ES-I3 (cell line): ENCODE results near the gene KISS1R.

Experiments
- H3K36me3 ChIP-seq: 2 replicates; pipeline ENCODE4 v1.6.1; 2013; ENCODE audit warnings: mild to moderate bottlenecking, low read length, control low read depth, moderate library complexity; ENCODE audit not compliant: insufficient read depth
- H3K4me1 ChIP-seq: 2 replicates; pipeline ENCODE4 v1.6.1; 2013; ENCODE audit warnings: mild to moderate bottlenecking, control low read depth, low read length; ENCODE audit not compliant: insufficient read depth
- H3K9ac ChIP-seq: 2 replicates; pipeline ENCODE4 v1.6.1; 2013; ENCODE audit warnings: low read depth, mild to moderate bottlenecking, low read length, moderate library complexity
- H3K9me3 ChIP-seq: 2 replicates; pipeline ENCODE4 v1.6.1; 2013; ENCODE audit warnings: mild to moderate bottlenecking, low read length, moderate library complexity; ENCODE audit not compliant: control insufficient read depth, insufficient read depth

The KISS1R gene

DNA sequence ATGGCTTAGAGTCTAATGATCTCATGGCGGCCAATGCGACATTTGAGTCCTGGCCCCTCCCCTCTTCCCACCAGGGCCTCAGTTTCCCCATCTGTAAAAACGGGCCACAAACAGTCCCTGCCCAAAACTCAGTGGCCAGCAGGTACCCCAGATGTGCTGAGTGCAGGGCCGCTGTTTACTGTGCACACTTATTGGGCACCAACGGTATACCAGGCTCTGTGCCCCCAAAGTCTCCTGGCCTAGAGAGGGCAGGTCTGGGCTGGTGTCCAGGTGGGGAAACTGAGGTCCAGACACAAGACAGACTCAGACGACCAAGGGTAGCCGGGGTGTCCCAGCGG lies 43.4 kb downstream of the KISS1R start:
- Histone ChIP-seq H3K9ac (no peak overlapping the region), H3K36me3 (peaks cover 5% of the 10 kb centered on the region), H3K4me1 (peaks cover 22% of the 10 kb centered on the region; the same call in 1 of the 2 replicates), H3K9me3 (no peaks in the 10 kb centered on the region)

DNA sequence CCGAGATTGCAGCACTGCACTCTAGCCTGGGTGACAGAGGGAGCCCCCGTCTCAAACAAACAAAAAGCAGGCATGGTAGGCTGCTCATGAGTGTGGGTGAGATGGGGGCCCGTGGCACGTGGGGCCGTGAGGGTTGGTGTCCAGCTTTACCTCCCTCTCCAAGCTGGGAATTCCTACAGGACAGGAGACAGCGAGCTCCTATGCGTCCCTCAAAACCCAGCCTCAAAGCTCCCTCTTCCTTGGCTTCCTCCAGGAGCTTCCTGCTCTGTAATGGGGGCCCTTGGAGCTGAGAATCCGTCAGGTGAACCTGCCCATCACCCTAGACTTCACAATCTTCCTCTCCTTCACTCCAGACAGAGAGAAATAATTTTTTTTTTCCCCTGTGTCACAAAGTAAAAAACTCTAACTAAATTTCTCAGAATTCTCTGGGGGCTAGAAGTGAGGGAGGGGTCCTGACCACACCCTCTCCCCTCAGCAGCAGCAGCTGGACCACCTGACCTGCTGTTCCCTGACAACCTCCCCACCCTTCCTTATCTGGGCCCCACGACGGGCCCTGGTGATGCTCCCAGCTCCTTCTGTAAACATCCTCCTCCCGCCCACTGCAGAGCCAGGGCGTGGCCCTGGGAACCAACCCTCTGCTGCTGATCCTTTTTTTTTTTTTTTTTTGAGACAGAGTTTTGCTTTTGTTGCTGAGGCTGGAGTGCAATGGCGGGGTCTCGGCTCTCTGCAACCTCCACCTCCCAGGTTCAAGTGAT lies 44.9 kb downstream of the KISS1R start:
- no peak overlapping the region for H3K9ac ChIP-seq
- H3K4me1 ChIP-seq, result peaks cover 14% of the 10 kb centered on the region; the same call in 1 of the 2 replicates
- no peaks in the 10 kb centered on the region for H3K9me3 ChIP-seq
- peaks cover 5% of the 10 kb centered on the region for H3K36me3 ChIP-seq

DNA sequence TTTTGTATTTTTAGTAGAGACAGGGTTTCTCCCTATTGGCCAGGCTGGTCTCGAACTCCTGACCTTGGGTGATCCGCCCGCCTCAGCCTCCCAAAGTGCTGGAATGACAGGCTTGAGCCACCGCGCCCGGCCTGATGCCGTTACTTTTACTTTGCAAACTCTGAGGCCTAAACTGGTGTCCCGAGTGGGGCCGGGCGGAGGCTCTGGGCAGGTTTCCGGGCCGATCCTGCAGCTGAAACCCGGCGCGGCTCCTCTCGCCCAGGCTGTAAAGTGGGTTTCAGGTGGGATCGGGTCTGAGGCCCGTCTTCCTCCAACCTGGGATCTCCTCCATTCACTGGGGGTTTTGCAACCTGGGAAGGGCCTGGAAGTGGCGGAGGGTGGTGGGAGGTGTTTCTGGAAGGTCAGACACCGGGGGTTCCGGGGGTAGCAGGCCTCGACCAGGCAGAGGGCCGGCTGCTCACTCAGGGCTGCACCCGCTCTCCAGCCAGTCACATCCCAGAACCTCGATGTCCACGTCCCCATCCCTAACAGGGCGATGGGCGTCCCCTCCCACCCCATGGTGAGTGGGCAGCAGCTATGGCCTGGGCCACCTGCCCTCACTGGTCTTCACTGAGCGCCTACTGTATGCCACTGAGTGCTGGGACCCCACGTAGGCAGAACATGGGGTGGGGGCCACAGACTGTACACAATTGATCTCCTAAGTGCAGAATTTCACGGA lies 45.7 kb downstream of the KISS1R start:
- Histone ChIP-seq H3K36me3 (peaks cover 10% of the 10 kb centered on the region), H3K9me3 (no peaks in the 10 kb centered on the region), H3K9ac (no peak overlapping the region), H3K4me1 (peaks cover 11% of the 10 kb centered on the region; the same call in 1 of the 2 replicates)

DNA sequence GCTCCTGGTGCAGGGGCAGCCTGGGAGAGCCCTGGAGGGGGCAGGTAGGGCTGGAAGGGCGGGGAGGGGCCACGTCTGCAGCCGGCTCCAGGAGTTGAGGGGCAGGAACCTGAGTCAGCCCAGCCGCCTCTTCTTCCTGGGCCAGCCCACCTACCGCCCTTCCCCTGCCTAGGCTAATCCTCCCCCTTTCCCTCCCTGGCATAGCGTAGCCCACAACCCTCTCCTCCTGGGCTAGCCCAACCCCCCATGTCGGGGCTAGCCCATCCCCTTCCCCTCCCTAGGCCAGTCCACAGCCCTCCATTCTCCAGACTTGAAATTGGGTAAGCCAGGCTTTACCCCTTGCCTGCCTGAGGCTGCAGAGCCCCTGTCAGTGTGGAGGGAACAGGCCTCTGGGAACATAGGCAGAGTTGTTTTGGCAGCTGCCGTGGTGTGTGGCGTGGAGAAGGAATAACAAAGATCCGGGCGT lies 46.4 kb downstream of the KISS1R start:
- peaks cover 3% of the 10 kb centered on the region; the same call in 1 of the 2 replicates for H3K9me3 ChIP-seq
- H3K4me1 ChIP-seq, result peaks cover 11% of the 10 kb centered on the region; the same call in 1 of the 2 replicates
- no peak overlapping the region for H3K9ac ChIP-seq
- peaks cover 13% of the 10 kb centered on the region for H3K36me3 ChIP-seq

DNA sequence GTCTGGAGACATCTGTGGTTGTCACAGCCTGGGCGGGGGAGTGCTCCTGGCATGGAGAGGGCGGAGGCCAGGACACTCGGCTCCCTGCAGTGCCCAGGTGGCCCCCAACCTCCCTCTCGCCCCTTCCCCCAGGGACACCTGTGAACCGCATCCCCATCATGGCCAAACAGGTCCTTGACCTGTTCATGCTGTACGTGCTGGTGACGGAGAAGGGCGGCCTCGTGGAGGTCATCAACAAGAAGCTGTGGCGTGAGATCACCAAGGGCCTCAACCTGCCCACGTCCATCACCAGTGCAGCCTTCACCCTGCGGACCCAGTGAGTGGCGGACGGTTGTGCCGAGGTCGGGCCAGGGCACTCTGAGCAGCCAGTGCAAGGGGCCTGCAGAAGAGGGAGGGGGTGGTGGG lies 47.0 kb downstream of the KISS1R start:
- Histone ChIP-seq H3K9ac (no peak overlapping the region), H3K4me1 (peaks cover 11% of the 10 kb centered on the region; the same call in 1 of the 2 replicates), H3K9me3 (peaks cover 4% of the 10 kb centered on the region; the same call in 1 of the 2 replicates), H3K36me3 (peaks cover 19% of the 10 kb centered on the region)

DNA sequence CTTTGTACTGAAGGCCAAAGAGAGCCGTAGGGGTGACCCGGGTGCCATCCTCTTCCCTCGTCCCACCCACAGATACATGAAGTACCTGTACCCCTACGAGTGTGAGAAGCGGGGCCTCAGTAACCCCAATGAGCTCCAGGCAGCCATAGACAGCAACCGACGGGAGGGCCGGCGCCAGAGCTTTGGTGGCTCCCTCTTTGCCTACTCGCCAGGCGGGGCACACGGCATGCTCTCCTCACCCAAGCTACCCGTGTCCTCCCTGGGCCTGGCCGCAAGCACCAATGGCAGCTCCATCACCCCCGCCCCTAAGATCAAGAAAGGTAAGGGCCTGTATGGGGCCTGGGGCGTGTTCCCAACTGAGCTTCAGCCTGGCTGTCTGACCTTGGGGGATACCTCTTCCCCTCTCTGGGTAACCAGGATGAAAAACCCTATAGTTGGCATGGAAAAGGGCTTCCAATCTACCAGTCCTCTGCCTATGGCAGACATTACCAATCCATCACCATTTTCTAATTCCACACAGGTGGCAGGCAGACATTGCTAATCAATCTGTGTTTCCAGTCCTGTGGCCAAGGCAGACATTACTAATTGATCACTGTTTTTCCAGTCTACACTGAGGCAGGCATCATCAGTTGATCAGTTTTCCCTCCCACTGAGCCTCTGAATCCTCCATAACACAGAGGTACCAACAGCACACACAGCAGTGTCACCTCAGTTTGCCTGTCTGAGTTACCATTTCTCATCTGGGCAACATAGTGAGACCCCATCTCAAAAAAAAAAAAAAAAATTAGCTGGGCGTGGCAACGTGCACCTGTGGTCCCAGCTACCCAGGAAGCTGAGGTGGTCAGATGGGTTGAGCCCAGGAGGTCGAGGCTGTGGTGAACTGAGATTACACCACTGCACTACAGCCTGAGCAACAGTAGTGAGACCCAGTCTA lies 47.9 kb downstream of the KISS1R start:
- Histone ChIP-seq H3K4me1 (peaks cover 10% of the 10 kb centered on the region; the same call in 1 of the 2 replicates), H3K36me3 (peaks cover 19% of the 10 kb centered on the region), H3K9ac (no peak overlapping the region), H3K9me3 (peaks cover 4% of the 10 kb centered on the region; the same call in 1 of the 2 replicates)

DNA sequence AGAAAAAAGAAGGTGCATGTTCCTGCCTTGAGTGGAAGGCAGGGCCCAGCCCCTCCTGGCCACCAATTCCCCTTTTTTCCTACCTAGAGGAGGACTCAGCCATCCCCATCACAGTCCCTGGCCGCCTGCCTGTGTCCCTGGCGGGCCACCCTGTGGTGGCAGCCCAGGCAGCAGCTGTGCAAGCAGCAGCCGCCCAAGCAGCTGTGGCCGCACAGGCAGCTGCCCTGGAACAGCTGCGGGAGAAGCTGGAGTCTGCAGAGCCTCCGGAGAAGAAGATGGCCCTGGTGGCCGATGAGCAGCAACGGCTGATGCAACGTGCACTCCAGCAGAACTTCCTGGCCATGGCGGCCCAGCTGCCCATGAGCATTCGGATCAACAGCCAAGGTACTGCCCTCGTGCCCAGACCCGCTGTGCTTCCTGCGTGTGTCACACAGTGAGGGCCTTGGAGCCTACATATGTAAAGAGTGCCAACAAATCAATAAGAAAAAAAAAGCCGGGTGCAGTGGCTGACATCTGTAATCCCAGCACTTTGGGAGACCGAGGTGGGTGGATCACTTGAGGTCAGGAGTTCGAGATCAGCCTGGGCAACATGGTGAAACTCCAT lies 49.5 kb downstream of the KISS1R start:
- H3K4me1 ChIP-seq, result peaks cover 6% of the 10 kb centered on the region; the same call in 1 of the 2 replicates
- H3K9me3 ChIP-seq, result peaks cover 9% of the 10 kb centered on the region; the same call in 1 of the 2 replicates
- H3K9ac ChIP-seq, result no peak overlapping the region
- H3K36me3 ChIP-seq, result peaks cover 31% of the 10 kb centered on the region
